Measurements from ENCODE around the gene SYNPR.

The SYNPR gene

DNA sequence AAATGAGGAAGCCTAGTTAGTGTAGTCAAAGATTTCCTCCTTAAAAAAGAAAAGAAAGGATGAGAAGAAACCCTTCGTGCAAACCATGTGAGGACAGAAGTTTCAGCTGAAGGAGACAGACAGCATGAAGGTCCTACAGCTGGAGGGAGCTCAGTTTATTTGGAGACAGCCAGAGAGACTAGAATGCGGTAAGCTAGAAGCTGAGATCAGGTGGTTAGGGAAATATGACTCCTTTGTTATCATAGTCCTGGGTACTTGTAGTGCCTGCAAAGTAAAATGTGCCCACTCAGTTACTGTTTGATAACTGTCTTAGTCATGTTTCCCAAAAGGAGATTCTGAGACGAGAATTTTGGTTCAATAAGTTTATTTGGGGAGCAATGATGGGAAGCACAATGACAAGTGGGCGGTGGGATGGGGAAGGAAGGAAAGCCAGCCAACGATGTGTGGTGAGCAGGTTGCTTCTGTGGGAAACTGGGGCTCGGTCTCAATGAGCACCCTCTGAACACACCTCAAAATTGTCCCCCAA, 195.6 kb downstream of the SYNPR start:
- H3K9ac ChIP-seq (ENCODE audit: insufficient read length): no peak overlapping the region
- no peak overlapping the region for H3K4me3 ChIP-seq
- no peak overlapping the region for H3K27ac ChIP-seq
- TF ChIP-seq FOXP2 (optimal IDR thresholded peaks at IDR 0.05; ENCODE audit: control extremely low read depth, extremely low read length, insufficient read depth): no peak
- TF ChIP-seq EZH2 (IDR thresholded peaks at IDR 0.05): no peak
- no peak for TF ChIP-seq POLR2AphosphoS5 (IDR thresholded peaks at IDR 0.05; ENCODE audit: borderline replicate concordance, low read depth, low read length)
- DNase-seq (ENCODE audit: low read depth, low spot score): no peak
- no peaks in the 10 kb centered on the region for H3K36me3 ChIP-seq (ENCODE audit: insufficient read depth, low read length)
- no peaks in the 10 kb centered on the region for H3K9me3 ChIP-seq (ENCODE audit: low read depth, low read length)

DNA sequence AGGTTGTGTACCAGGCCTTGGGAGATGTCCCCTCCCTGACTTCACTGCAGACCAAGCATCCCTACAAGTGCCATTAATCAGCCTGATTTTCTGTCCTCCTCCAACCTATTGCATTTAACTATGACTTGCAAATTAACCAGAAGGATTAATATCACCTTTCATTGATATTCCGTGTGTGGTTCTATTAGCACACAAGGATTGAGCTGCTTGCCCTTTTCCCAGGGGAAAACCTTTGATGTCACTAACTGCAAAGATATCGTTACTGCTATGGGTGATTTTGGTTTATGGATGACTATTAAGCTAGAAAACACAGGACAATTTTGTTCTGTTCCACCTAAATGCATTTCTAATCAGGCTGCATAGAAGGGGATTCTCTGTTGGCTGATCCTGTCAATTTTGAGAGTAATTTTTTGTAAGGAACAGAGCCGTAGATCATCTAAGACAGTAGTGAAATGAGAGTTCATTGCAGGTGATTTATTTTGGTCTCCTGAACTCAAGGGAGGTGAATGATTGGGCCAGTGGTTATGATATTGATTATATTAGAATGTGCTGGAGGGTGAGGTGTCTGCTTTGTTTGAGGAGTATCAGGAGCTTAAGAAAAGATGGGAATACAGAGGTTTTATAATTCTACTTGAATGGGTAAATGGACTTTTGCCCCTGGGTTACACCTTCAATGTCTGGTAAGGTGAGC, 196.9 kb downstream of the SYNPR start:
- DNase-seq (ENCODE audit: low read depth, low spot score): no peak
- Histone ChIP-seq H3K9ac (ENCODE audit: insufficient read length) (no peak overlapping the region), H3K36me3 (ENCODE audit: insufficient read depth, low read length) (no peaks in the 10 kb centered on the region), H3K9me3 (ENCODE audit: low read depth, low read length) (no peaks in the 10 kb centered on the region), H3K27ac (no peak overlapping the region), H3K4me3 (no peak overlapping the region)
- TF ChIP-seq EZH2 (IDR thresholded peaks at IDR 0.05) (no peak), POLR2AphosphoS5 (IDR thresholded peaks at IDR 0.05; ENCODE audit: borderline replicate concordance, low read depth, low read length) (no peak), FOXP2 (optimal IDR thresholded peaks at IDR 0.05; ENCODE audit: control extremely low read depth, extremely low read length, insufficient read depth) (no peak)

GRCh38 chr3:63477494-63478129, 199.5 kb downstream of the SYNPR start:
- Histone ChIP-seq H3K4me3 (no peak overlapping the region), H3K27ac (no peak overlapping the region), H3K36me3 (ENCODE audit: insufficient read depth, low read length) (no peaks in the 10 kb centered on the region), H3K9me3 (ENCODE audit: low read depth, low read length) (no peaks in the 10 kb centered on the region), H3K9ac (ENCODE audit: insufficient read length) (no peak overlapping the region)
- DNase-seq (ENCODE audit: low read depth, low spot score): no peak
- TF ChIP-seq POLR2AphosphoS5 (IDR thresholded peaks at IDR 0.05; ENCODE audit: borderline replicate concordance, low read depth, low read length) (no peak), FOXP2 (optimal IDR thresholded peaks at IDR 0.05; ENCODE audit: control extremely low read depth, extremely low read length, insufficient read depth) (no peak), EZH2 (IDR thresholded peaks at IDR 0.05) (no peak)

- Histone ChIP-seq H3K4me3 (no peak overlapping the region), H3K27ac (no peak overlapping the region), H3K9ac (ENCODE audit: insufficient read length) (no peak overlapping the region), H3K9me3 (ENCODE audit: low read depth, low read length) (no peaks in the 10 kb centered on the region), H3K36me3 (ENCODE audit: insufficient read depth, low read length) (no peaks in the 10 kb centered on the region)
- no peak for DNase-seq (ENCODE audit: low read depth, low spot score)
- TF ChIP-seq EZH2 (IDR thresholded peaks at IDR 0.05) (no peak), POLR2AphosphoS5 (IDR thresholded peaks at IDR 0.05; ENCODE audit: borderline replicate concordance, low read depth, low read length) (no peak), FOXP2 (optimal IDR thresholded peaks at IDR 0.05; ENCODE audit: control extremely low read depth, extremely low read length, insufficient read depth) (no peak)
Measured at GRCh38 chr3:63478990-63479660, 201.0 kb downstream of the SYNPR start.

GRCh38 chr3:63479661-63480035, 201.5 kb downstream of the SYNPR start:
- Histone ChIP-seq H3K4me3 (no peak overlapping the region), H3K9ac (ENCODE audit: insufficient read length) (no peak overlapping the region), H3K9me3 (ENCODE audit: low read depth, low read length) (no peaks in the 10 kb centered on the region), H3K36me3 (ENCODE audit: insufficient read depth, low read length) (no peaks in the 10 kb centered on the region), H3K27ac (no peak overlapping the region)
- no peak for TF ChIP-seq POLR2AphosphoS5 (IDR thresholded peaks at IDR 0.05; ENCODE audit: borderline replicate concordance, low read depth, low read length)
- TF ChIP-seq EZH2 (IDR thresholded peaks at IDR 0.05): no peak
- no peak for TF ChIP-seq FOXP2 (optimal IDR thresholded peaks at IDR 0.05; ENCODE audit: control extremely low read depth, extremely low read length, insufficient read depth)
- no peak for DNase-seq (ENCODE audit: low read depth, low spot score)

- H3K9ac ChIP-seq (ENCODE audit: insufficient read length): no peak overlapping the region
- DNase-seq (ENCODE audit: low read depth, low spot score): no peak
- H3K4me3 ChIP-seq: no peak overlapping the region
- no peak overlapping the region for H3K27ac ChIP-seq
- TF ChIP-seq POLR2AphosphoS5 (IDR thresholded peaks at IDR 0.05; ENCODE audit: borderline replicate concordance, low read depth, low read length) (no peak), EZH2 (IDR thresholded peaks at IDR 0.05) (no peak), FOXP2 (optimal IDR thresholded peaks at IDR 0.05; ENCODE audit: control extremely low read depth, extremely low read length, insufficient read depth) (no peak)
- H3K9me3 ChIP-seq (ENCODE audit: low read depth, low read length): no peaks in the 10 kb centered on the region
- no peaks in the 10 kb centered on the region for H3K36me3 ChIP-seq (ENCODE audit: insufficient read depth, low read length)
Measured at GRCh38 chr3:63481627-63482026, 203.5 kb downstream of the SYNPR start.

DNA sequence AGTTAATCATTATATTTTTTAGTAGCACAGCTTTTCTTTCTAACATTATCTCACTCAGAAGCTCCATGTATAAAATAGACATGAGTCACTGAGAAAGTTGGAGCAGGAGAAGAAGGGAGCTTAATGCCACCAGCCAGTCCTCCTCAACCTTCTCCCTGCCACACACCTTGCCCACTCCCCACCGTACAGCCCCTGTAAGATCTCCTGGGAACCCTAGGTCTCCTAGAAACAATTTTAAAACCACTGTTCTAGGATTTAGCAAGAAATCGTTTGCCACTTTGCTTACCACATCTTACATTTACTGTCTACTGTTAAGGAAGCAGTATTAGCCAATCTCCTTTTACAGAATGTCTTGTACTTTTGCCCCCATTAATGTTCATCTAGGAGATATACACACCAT, 204.2 kb downstream of the SYNPR start:
- Histone ChIP-seq H3K36me3 (ENCODE audit: insufficient read depth, low read length) (no peaks in the 10 kb centered on the region), H3K4me3 (no peak overlapping the region), H3K9me3 (ENCODE audit: low read depth, low read length) (no peaks in the 10 kb centered on the region), H3K27ac (no peak overlapping the region), H3K9ac (ENCODE audit: insufficient read length) (no peak overlapping the region)
- no peak for DNase-seq (ENCODE audit: low read depth, low spot score)
- TF ChIP-seq POLR2AphosphoS5 (IDR thresholded peaks at IDR 0.05; ENCODE audit: borderline replicate concordance, low read depth, low read length) (no peak), EZH2 (IDR thresholded peaks at IDR 0.05) (no peak), FOXP2 (optimal IDR thresholded peaks at IDR 0.05; ENCODE audit: control extremely low read depth, extremely low read length, insufficient read depth) (no peak)

DNA sequence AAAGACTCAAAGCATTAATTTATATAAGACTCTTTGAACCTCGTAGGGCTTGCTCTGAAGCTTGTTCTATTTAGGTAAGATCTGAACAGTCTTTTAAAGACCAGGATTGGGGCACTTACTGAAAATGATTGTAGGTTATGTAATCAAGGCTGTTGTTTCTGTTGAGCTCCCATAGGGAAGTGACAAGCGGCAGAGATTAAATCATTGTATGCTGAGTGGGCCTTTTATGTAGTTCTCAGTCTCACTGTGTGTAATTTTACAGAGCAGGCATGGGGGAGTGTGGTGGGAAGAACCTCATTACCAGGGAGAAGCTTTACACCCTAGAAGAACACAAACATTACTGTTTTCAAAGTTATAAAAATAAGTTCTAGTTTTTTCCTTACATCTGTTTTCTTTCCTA, 214.4 kb downstream of the SYNPR start:
- no peak overlapping the region for H3K27ac ChIP-seq
- H3K4me3 ChIP-seq: no peak overlapping the region
- H3K9me3 ChIP-seq (ENCODE audit: low read depth, low read length): no peaks in the 10 kb centered on the region
- no peak overlapping the region for H3K9ac ChIP-seq (ENCODE audit: insufficient read length)
- no peak for TF ChIP-seq FOXP2 (optimal IDR thresholded peaks at IDR 0.05; ENCODE audit: control extremely low read depth, extremely low read length, insufficient read depth)
- H3K36me3 ChIP-seq (ENCODE audit: insufficient read depth, low read length): no peaks in the 10 kb centered on the region
- DNase-seq (ENCODE audit: low read depth, low spot score): no peak
